Duodenal mucosa (tissue), 2 donors: ENCODE measurements around the gene VEGFA.
A peak's percentile ranks its signal among the peaks of the same experiment; 100 is the strongest.

Experiments used
- H3K27ac ChIP-seq: one replicate; pipeline ENCODE4 v1.7.0; 2013; ENCODE audit warnings: low read depth, low read length
- H3K27me3 ChIP-seq, 2 donors: one replicate each; pipeline ENCODE4 v1.7.0; 2013; ENCODE audit warnings: low read length in 2 of 2, control low read depth in 1 of 2; ENCODE audit not compliant: insufficient read depth in 2 of 2, control insufficient read depth in 1 of 2
- H3K36me3 ChIP-seq, 2 donors: one replicate each; pipeline ENCODE4 v1.7.0; 2013; ENCODE audit warnings: low read length in 2 of 2, control low read depth in 1 of 2; ENCODE audit not compliant: insufficient read depth in 2 of 2, control insufficient read depth in 1 of 2
- H3K4me1 ChIP-seq, 2 donors: one replicate each; pipeline ENCODE4 v1.7.0; 2013; ENCODE audit warnings: low read length in 2 of 2, control low read depth in 1 of 2; ENCODE audit not compliant: insufficient read depth in 2 of 2, control insufficient read depth in 1 of 2
- H3K4me3 ChIP-seq, 2 donors: one replicate each; pipeline ENCODE4 v1.7.0; 2013; ENCODE audit warnings: low read length in 2 of 2, low read depth in 1 of 2
- H3K9ac ChIP-seq, 2 donors: one replicate each; pipeline ENCODE4 v1.7.0; 2013; ENCODE audit warnings: low read length in 2 of 2, low read depth in 1 of 2
- H3K9me3 ChIP-seq, 2 donors: one replicate each; pipeline ENCODE4 v1.7.0; 2013; ENCODE audit warnings: low read length in 2 of 2, control low read depth in 1 of 2; ENCODE audit not compliant: control insufficient read depth in 1 of 2

The VEGFA gene

DNA sequence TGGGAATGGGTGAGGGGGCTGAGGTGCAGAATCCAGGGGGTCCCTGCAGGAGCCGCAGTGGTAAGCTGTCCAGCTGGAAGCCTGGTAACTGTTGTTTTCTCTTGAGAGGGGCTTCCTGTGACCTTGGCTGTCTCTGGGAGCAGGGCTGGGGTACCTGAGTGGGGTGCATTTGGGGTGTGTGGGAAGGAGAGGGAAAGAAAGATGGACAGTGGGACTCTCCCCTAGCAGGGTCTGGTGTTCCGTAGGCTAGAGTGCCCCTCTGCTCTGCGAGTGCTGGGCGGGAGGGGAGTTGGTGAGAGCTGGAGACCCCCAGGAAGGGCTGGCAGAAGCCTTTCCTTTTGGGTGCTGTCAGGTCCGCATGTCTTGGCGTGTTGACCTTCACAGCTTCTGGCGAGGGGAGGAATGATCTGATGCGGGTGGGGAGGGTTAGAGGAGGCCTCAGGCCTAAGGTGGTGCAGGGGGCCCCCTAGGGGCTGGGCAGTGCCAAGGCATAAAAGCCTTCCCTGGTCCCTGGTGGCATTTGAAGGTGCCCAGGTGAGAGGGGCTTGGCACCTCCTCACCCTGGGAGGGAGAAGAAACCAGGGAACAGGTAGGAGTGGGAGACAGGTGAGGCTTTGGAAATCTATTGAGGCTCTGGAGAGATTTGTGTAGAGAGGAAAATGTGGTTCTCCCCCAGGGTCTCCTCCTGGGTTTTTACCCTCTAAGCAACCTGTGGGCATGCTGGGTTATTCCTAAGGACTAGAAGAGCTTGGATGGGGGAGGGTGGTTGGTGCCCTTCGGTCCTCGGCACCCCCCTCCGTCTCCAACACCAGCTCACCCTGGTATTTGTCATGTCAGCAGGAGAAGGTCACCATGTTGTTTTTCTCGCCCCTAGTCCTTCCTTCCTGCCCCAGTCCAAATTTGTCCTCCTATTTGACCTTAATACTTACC, 3.3 kb downstream of the VEGFA start:
- Histone ChIP-seq H3K4me1 (peaks cover 47 to 58% of the 10 kb centered on the region in 2 donors), H3K27me3 (no peaks in the 10 kb centered on the region), H3K4me3 (peak overlapping the region; percentile 79 to 87), H3K27ac (peak overlapping the region; percentile 96), H3K36me3 (peaks cover 12 to 28% of the 10 kb centered on the region in 2 donors), H3K9me3 (no peaks in the 10 kb centered on the region), H3K9ac (peak overlapping the region; percentile 97 to 99)

DNA sequence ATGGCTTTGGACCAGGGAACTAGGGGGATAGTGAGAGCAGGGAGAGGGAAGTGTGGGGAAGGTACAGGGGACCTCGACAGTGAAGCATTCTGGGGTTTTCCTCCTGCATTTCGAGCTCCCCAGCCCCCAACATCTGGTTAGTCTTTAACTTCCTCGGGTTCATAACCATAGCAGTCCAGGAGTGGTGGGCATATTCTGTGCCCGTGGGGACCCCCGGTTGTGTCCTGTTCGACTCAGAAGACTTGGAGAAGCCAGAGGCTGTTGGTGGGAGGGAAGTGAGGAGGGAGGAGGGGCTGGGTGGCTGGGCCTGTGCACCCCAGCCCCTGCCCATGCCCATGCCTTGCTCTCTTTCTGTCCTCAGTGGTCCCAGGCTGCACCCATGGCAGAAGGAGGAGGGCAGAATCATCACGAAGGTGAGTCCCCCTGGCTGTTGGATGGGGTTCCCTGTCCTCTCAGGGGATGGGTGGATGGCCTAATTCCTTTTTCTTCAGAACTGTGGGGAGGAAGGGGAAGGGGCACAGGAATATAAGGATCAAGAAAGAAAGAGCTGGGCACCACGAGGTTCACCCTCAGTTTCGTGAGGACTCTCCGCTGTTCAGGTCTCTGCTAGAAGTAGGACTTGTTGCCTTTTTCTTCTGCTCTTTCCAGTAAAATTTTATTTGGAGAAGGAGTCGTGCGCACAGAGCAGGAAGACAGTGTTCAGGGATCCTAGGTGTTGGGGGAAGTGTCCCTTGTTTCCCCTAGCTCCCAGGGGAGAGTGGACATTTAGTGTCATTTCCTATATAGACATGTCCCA, 4.2 kb downstream of the VEGFA start:
- Histone ChIP-seq H3K27ac (peak overlapping the region; percentile 96), H3K9me3 (no peaks in the 10 kb centered on the region), H3K4me1 (peaks cover 39 to 51% of the 10 kb centered on the region in 2 donors), H3K36me3 (peaks cover 20 to 36% of the 10 kb centered on the region in 2 donors), H3K9ac (peak overlapping the region; percentile 97 to 99), H3K27me3 (no peaks in the 10 kb centered on the region), H3K4me3 (peak overlapping the region; percentile 79 to 87)

DNA sequence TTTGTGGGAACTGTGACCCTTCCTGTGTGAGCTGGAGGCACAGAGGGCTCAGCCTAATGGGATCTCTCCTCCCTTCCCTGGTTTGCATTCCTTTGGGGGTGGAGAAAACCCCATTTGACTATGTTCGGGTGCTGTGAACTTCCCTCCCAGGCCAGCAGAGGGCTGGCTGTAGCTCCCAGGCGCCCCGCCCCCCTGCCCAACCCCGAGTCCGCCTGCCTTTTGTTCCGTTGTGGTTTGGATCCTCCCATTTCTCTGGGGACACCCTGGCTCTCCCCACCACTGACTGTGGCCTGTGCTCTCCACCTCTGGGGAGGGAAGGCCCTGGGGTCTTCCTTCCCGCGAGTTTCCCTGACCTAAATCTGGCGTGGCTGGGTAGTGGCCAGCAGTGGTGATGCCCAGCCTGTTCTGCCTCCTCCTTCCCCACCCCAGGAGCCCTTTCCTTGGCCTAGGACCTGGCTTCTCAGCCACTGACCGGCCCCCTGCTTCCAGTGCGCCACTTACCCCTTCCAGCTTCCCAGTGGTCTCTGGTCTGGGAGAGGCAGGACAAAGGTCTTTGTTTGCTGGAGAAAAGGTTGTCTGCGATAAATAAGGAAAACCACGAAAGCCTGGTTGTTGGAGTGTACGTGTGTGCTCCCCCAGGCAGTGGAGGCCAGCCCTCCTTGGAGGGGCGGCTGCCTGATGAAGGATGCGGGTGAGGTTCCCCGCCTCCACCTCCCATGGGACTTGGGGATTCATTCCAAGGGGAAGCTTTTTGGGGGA, 4.9 kb downstream of the VEGFA start:
- Histone ChIP-seq H3K9me3 (no peaks in the 10 kb centered on the region), H3K27ac (peak overlapping the region; percentile 22), H3K4me1 (peaks cover 33 to 45% of the 10 kb centered on the region in 2 donors), H3K36me3 (peaks cover 28 to 44% of the 10 kb centered on the region in 2 donors), H3K9ac (peak overlapping the region; percentile 97 to 99), H3K27me3 (no peaks in the 10 kb centered on the region), H3K4me3 (peak overlapping the region; percentile 79 to 87)

DNA sequence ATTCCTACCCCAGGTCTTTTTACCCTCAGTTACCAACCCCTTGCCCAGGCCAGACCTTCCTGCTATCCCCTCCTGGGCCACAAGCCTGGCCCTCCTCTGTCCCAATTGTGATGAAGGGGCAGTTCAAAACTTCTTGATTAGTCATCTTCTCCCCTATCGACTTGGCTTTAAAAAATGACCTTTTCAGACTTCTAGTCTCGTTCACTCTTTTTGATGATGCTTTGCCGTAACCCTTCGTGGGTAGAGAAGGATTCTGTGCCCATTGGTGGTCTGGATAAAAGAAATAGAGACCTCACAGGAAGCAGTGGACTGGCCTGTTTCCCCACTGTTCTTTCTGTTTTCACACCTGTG, 5.5 kb downstream of the VEGFA start:
- Histone ChIP-seq H3K27ac (no peak overlapping the region), H3K4me3 (peak overlapping the region in 1 of 2 donors; percentile 79), H3K9me3 (no peaks in the 10 kb centered on the region), H3K9ac (peak overlapping the region in 1 of 2 donors; percentile 99), H3K4me1 (peaks cover 33 to 45% of the 10 kb centered on the region in 2 donors), H3K27me3 (no peaks in the 10 kb centered on the region), H3K36me3 (peaks cover 33 to 50% of the 10 kb centered on the region in 2 donors)

DNA sequence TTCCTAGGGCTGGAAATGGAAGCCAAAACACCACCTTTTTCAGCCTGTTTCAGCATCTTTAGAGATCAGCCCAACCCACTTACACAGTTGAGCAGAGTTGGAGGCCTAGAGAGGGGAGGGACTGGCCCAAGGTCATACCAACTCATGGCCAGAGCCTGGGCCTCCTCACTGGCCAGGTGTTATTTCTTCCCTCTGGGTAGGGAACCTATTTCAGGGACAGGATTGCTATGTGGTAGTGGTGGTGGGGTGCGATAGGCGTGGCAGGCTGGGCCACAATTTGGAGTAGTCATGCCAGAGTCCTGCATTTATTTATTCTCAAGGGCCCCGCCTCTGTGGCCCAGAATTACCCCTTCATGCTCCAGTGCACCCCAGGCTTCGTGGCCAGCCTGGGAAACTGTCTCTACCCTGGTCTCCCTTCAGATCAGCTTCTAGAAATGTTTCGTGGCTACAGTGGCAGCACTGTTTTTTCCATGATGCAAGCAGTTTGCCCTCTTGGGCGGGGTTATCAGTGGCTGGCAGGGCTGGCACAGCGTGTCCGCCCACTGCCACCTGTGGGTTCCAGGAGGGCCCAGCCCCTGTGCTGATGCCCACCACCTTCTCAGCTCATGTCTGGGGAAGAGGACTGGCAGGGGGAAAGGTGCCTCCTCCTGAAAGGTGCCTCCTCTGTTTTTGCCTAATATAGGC, 6.2 kb downstream of the VEGFA start:
- H3K27me3 ChIP-seq, result no peaks in the 10 kb centered on the region
- no peak overlapping the region for H3K4me3 ChIP-seq
- peak overlapping the region in 1 of 2 donors; percentile 99 for H3K9ac ChIP-seq
- no peaks in the 10 kb centered on the region for H3K9me3 ChIP-seq
- peaks cover 33 to 57% of the 10 kb centered on the region in 2 donors for H3K36me3 ChIP-seq
- no peak overlapping the region for H3K27ac ChIP-seq
- peaks cover 33 to 45% of the 10 kb centered on the region in 2 donors for H3K4me1 ChIP-seq

DNA sequence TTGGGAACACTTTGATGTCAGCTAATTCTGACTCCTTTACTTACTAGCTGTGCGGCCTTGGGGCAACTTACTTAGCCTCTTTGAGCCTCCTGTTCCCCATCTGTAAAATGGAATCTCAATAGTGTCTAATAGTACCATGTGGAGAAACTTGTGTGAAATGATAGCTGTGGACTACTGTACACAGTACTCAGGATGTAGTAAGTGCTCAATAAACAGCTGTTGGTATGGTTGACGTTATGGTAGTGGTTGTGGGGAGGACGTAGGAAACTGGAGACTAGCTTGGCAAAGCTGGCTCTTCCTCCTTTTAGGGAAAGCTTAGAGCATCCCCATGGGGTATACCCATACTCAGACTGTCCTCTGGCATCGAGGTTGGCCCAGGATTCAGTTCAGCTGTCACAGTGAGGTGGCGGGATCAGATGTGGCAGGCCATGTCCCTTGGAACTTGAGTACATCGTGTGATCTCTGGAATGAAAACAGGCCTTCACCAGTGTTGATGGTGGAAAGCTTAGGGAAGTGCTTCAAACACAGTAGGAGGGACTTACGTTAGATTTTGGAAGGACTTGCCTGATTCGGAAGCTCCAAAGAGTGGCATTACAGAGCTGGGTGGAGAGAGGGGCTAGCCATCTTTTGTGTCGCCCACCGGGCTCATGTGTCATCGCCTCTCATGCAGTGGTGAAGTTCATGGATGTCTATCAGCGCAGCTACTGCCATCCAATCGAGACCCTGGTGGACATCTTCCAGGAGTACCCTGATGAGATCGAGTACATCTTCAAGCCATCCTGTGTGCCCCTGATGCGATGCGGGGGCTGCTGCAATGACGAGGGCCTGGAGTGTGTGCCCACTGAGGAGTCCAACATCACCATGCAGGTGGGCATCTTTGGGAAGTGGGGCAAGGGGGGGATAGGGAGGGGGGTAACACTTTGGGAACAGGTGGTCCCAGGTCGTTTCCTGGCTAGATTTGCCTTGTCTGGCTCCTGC, 7.1 kb downstream of the VEGFA start:
- H3K9ac ChIP-seq, result no peak overlapping the region
- H3K27ac ChIP-seq, result no peak overlapping the region
- H3K4me1 ChIP-seq, result peaks cover 33 to 45% of the 10 kb centered on the region in 2 donors
- H3K36me3 ChIP-seq, result peaks cover 36 to 65% of the 10 kb centered on the region in 2 donors
- no peaks in the 10 kb centered on the region for H3K9me3 ChIP-seq
- no peaks in the 10 kb centered on the region for H3K27me3 ChIP-seq
- H3K4me3 ChIP-seq, result no peak overlapping the region

DNA sequence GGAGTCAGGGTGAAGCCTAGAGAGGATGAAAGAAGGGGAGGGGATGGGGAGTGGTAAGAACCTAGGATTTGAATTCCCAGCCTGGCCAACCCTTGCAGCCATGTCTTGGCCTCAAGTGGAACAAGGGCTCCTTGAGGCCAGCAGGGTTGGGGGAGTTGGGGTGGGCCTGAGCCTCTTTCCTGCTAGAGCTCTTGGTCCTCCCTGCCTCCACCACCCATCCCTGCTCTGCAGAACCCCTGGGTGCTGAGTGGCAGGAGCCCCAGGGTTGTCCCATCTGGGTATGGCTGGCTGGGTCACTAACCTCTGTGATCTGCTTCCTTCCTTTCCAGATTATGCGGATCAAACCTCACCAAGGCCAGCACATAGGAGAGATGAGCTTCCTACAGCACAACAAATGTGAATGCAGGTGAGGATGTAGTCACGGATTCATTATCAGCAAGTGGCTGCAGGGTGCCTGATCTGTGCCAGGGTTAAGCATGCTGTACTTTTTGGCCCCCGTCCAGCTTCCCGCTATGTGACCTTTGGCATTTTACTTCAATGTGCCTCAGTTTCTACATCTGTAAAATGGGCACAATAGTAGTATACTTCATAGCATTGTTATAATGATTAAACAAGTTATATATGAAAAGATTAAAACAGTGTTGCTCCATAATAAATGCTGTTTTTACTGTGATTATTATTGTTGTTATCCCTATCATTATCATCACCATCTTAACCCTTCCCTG, 8.3 kb downstream of the VEGFA start:
- no peaks in the 10 kb centered on the region for H3K9me3 ChIP-seq
- no peak overlapping the region for H3K4me3 ChIP-seq
- peaks cover 33 to 34% of the 10 kb centered on the region in 2 donors for H3K4me1 ChIP-seq
- no peak overlapping the region for H3K27ac ChIP-seq
- H3K36me3 ChIP-seq, result peaks cover 41 to 78% of the 10 kb centered on the region in 2 donors
- no peak overlapping the region for H3K9ac ChIP-seq
- H3K27me3 ChIP-seq, result no peaks in the 10 kb centered on the region

DNA sequence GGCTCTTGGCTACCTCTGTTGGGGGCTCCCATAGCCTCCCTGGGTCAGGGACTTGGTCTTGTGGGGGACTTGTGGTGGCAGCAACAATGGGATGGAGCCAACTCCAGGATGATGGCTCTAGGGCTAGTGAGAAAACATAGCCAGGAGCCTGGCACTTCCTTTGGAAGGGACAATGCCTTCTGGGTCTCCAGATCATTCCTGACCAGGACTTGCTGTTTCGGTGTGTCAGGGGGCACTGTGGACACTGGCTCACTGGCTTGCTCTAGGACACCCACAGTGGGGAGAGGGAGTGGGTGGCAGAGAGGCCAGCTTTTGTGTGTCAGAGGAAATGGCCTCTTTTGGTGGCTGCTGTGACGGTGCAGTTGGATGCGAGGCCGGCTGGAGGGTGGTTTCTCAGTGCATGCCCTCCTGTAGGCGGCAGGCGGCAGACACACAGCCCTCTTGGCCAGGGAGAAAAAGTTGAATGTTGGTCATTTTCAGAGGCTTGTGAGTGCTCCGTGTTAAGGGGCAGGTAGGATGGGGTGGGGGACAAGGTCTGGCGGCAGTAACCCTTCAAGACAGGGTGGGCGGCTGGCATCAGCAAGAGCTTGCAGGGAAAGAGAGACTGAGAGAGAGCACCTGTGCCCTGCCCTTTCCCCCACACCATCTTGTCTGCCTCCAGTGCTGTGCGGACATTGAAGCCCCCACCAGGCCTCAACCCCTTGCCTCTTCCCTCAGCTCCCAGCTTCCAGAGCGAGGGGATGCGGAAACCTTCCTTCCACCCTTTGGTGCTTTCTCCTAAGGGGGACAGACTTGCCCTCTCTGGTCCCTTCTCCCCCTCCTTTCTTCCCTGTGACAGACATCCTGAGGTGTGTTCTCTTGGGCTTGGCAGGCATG, 9.2 kb downstream of the VEGFA start:
- H3K4me1 ChIP-seq, result peaks cover 24 to 25% of the 10 kb centered on the region in 2 donors
- no peak overlapping the region for H3K4me3 ChIP-seq
- no peaks in the 10 kb centered on the region for H3K27me3 ChIP-seq
- H3K9ac ChIP-seq, result no peak overlapping the region
- no peak overlapping the region for H3K27ac ChIP-seq
- no peaks in the 10 kb centered on the region for H3K9me3 ChIP-seq
- peaks cover 41 to 87% of the 10 kb centered on the region in 2 donors for H3K36me3 ChIP-seq
